Activated T-helper 1 cell treated with anti-CD3 and anti-CD28 coated beads, Interleukin-12 subunit alpha, Interleukin-12 subunit beta, Interleukin-2, Interleukin-4 antibody, amounts not matched to agents 30 ng/mL and 10 ng/mL and 1 ng/mL, durations not matched to agents 14 hours and 24 hours and 36 hours (primary cell): ENCODE measurements around the gene DEFB131B. TPM values are rescaled to one million over a fixed set of nuclear protein-coding genes. Genes with fewer than 3 reads are reported as not detected.
"Not testable (repeated sequence)": the region's sequence is repeated elsewhere in the genome, so short reads cannot be mapped to it uniquely, and the experiment has no call there.

Source experiments
- DNase-seq: peaks from one replicate; pipeline ENCODE4 v3.0.0; 2021; ENCODE audit warnings: low spot score
- H3K27ac Mint-ChIP-seq: one replicate; pipeline ENCODE4 v1.8.0; 2021; ENCODE audit warnings: mild to moderate bottlenecking, mixed read lengths
- H3K27me3 Mint-ChIP-seq: one replicate; pipeline ENCODE4 v1.8.0; 2022; ENCODE audit warnings: mild to moderate bottlenecking, moderate library complexity, mixed read lengths; ENCODE audit not compliant: insufficient read depth
- H3K36me3 Mint-ChIP-seq: one replicate; pipeline ENCODE4 v1.8.0; 2021; ENCODE audit warnings: low read depth, mixed read lengths
- H3K4me1 Mint-ChIP-seq: one replicate; pipeline ENCODE4 v1.8.0; 2021; ENCODE audit warnings: low read depth, mixed read lengths
- H3K4me3 Mint-ChIP-seq: one replicate; pipeline ENCODE4 v1.8.0; 2021; ENCODE audit warnings: mild to moderate bottlenecking, moderate library complexity, mixed read lengths
- H3K9me3 Mint-ChIP-seq: one replicate; pipeline ENCODE4 v1.8.0; 2021; ENCODE audit warnings: mixed read lengths
- intact Hi-C: fragments of 100-400 bp; cut with micrococcal nuclease; formaldehyde crosslinking; loops from one replicate; pipeline ENCODE4 v1.15.1; 2024
- total RNA-seq: library from RNA; stranded (reverse); gene quantifications from 2 replicates; pipeline ENCODE4 v1.2.3, GENCODE V29; 2022

Gene DEFB131B, protein sequence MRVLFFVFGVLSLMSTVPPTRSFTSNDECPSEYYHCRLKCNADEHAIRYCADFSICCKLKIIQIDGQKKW
- not detected in 2 replicates for total RNA-seq

DNA sequence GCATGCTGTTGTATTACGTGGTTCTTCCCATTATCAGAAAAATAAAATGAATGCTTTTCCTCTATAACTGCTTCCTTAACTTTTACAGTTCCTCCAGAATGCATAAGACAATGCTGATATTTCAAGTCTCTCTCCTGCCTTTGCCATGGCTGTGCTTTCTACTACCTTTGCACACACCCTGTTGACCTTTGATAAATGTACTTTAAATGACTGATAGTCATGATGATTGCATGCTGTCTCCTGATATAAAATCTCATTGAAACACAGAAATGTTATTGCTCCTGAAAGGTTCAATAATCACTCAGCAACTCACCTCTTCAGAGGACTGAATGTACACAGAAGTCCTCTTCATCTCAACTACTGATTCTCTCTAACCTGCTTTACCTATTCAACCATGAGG lies at the start of gene DEFB131B:
DEFB131B (plus strand) TSS at position 395 of the 400 bp plus-strand sequence; CDS start at position 395, 0 bp downstream.
- H3K4me3 Mint-ChIP-seq, H3K27ac Mint-ChIP-seq, intact Hi-C loops, H3K4me1 Mint-ChIP-seq, DNase-seq, H3K36me3 Mint-ChIP-seq, H3K9me3 Mint-ChIP-seq, H3K27me3 Mint-ChIP-seq: not testable (repeated sequence)

DNA sequence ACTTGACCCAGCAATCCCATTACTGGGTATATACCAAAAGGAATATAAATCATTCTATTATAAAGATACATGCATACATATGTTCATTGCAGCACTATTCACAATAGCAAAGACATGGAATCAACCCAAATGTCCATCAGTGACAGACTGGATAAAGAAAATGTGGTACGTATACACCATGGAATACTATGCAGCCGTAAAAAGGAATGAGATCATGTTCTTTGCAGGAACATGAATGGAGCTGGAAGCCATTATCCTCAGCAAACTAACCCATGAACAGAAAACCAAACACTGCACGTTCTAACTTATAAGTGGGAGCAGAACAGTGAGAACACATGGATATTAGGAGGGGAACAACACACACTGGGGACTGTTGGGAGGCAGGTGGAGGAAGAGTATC lies 49.0 kb upstream of the DEFB131B start:
- H3K27me3 Mint-ChIP-seq, H3K9me3 Mint-ChIP-seq, DNase-seq, H3K36me3 Mint-ChIP-seq, H3K27ac Mint-ChIP-seq, H3K4me1 Mint-ChIP-seq, H3K4me3 Mint-ChIP-seq, intact Hi-C loops: not testable (repeated sequence)

GRCh38 chr11:71829686-71830085 lies 48.6 kb upstream of the DEFB131B start:
- H3K27me3 Mint-ChIP-seq, H3K9me3 Mint-ChIP-seq, H3K4me1 Mint-ChIP-seq, DNase-seq, H3K36me3 Mint-ChIP-seq, H3K4me3 Mint-ChIP-seq, intact Hi-C loops, H3K27ac Mint-ChIP-seq: not testable (repeated sequence)

- H3K4me1 Mint-ChIP-seq, DNase-seq, H3K36me3 Mint-ChIP-seq, H3K27me3 Mint-ChIP-seq, H3K27ac Mint-ChIP-seq, H3K4me3 Mint-ChIP-seq, intact Hi-C loops, H3K9me3 Mint-ChIP-seq: not testable (repeated sequence)
These were observed 45.4 kb upstream of the DEFB131B start, which contains the start of gene DEFB108B for GRCh38 chr11:71832811-71833210. Gene DEFB108B (plus strand): TSS chr11:71833200. CDS start chr11:71833200, 0 bp downstream.

- H3K4me3 Mint-ChIP-seq, H3K36me3 Mint-ChIP-seq, DNase-seq, H3K4me1 Mint-ChIP-seq, H3K27me3 Mint-ChIP-seq, intact Hi-C loops, H3K27ac Mint-ChIP-seq, H3K9me3 Mint-ChIP-seq: not testable (repeated sequence)
These were observed 35.5 kb upstream of the DEFB131B start for GRCh38 chr11:71842720-71843119.

DNA sequence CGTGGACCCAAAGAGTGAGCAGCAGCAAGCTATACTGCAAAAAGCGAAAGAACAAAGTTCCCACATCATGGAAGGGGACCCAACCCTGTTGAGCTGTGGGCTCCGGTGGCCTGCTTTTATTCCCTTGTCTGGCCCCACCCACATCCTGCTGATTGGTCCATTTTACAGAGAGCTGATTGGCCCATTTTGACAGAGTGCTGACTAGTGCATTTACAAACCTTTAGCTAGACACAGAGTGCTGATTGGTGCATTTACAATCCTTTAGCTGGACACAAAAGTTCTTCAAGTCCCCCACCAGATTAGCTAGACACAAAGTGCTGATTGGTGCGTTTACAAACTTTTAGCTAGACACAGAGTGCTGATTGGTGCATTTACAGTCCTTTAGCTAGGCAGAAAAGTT lies 34.9 kb upstream of the DEFB131B start:
- H3K27me3 Mint-ChIP-seq = peaks cover 12% of the 10 kb centered on the region
- DNase-seq, H3K27ac Mint-ChIP-seq, H3K4me3 Mint-ChIP-seq, H3K36me3 Mint-ChIP-seq, intact Hi-C loops, H3K9me3 Mint-ChIP-seq, H3K4me1 Mint-ChIP-seq: not testable (repeated sequence)

GRCh38 chr11:71843858-71844257 lies 34.4 kb upstream of the DEFB131B start:
- no peaks in the 10 kb centered on the region for H3K4me1 Mint-ChIP-seq
- H3K4me3 Mint-ChIP-seq = no peak overlapping the region
- no peak overlapping the region for H3K27ac Mint-ChIP-seq
- intact Hi-C loops = no loop called here
- no peak for DNase-seq
- no peaks in the 10 kb centered on the region for H3K36me3 Mint-ChIP-seq
- H3K9me3 Mint-ChIP-seq = peaks cover 7% of the 10 kb centered on the region
- peaks cover 15% of the 10 kb centered on the region for H3K27me3 Mint-ChIP-seq

GRCh38 chr11:71853895-71854294 lies 24.4 kb upstream of the DEFB131B start:
- H3K4me1 Mint-ChIP-seq, H3K27ac Mint-ChIP-seq, H3K4me3 Mint-ChIP-seq, intact Hi-C loops, H3K27me3 Mint-ChIP-seq, H3K36me3 Mint-ChIP-seq, DNase-seq: not testable (repeated sequence)
- peaks cover 15% of the 10 kb centered on the region for H3K9me3 Mint-ChIP-seq

- H3K36me3 Mint-ChIP-seq, H3K27me3 Mint-ChIP-seq, H3K4me1 Mint-ChIP-seq, H3K9me3 Mint-ChIP-seq, H3K4me3 Mint-ChIP-seq, DNase-seq, H3K27ac Mint-ChIP-seq, intact Hi-C loops: not testable (repeated sequence)
These were observed 22.4 kb upstream of the DEFB131B start for GRCh38 chr11:71855880-71856279.

GRCh38 chr11:71860835-71861234 lies 17.4 kb upstream of the DEFB131B start:
- intact Hi-C loops, DNase-seq, H3K27me3 Mint-ChIP-seq, H3K4me1 Mint-ChIP-seq, H3K4me3 Mint-ChIP-seq, H3K9me3 Mint-ChIP-seq, H3K27ac Mint-ChIP-seq, H3K36me3 Mint-ChIP-seq: not testable (repeated sequence)

DNA sequence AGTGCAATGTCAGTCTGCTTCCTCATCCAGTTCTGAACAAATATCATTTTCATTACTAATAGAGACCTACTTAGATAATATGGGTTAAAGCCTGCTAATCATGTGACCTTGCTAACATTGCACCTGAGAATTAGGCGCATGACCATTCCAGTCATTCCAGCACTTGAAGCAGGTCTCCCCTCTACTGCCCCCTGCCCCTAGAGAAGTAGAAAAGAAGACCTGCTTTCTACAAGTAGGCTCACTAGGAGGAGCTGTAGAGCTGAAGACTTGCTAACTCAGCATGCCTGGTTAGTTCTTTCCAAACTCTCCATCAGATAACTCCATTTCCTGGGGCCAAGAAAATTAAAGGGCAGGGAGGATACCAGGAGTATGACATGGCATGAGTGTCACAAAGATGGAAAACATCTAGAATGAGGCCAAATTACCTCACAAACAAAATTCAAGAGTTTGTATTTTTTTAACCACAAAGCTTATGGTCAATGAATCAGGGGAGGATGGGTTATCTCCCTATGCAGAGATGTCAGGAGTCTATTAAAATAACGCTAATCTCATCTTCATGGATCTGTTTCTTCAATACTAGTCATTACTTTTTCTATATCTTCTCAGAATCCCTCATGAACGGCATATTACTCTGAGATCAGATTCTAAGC lies 14.2 kb upstream of the DEFB131B start:
- H3K4me3 Mint-ChIP-seq, H3K27me3 Mint-ChIP-seq, H3K36me3 Mint-ChIP-seq, H3K27ac Mint-ChIP-seq, DNase-seq, H3K9me3 Mint-ChIP-seq, intact Hi-C loops, H3K4me1 Mint-ChIP-seq: not testable (repeated sequence)

DNA sequence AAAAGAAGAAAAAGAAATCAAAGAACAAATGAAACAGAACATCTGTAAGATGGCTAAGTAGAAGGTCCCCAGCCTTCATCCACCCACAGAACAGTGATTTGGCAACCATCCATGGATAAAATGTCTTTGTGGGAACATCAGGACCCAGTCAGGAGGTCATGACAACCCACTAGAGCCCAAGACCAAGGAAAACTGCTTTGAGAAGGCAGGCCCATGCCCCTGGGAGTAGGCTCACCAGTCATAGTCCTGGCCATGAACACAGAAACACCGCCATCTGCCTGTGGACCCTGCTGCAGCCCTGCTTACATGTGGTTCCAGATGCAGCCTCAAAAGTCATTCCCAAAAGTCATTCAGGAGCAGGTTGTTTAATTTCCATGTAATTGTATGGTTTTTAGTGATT lies 11.0 kb upstream of the DEFB131B start:
- DNase-seq, H3K9me3 Mint-ChIP-seq, H3K4me1 Mint-ChIP-seq, H3K4me3 Mint-ChIP-seq, intact Hi-C loops, H3K36me3 Mint-ChIP-seq, H3K27me3 Mint-ChIP-seq, H3K27ac Mint-ChIP-seq: not testable (repeated sequence)

DNA sequence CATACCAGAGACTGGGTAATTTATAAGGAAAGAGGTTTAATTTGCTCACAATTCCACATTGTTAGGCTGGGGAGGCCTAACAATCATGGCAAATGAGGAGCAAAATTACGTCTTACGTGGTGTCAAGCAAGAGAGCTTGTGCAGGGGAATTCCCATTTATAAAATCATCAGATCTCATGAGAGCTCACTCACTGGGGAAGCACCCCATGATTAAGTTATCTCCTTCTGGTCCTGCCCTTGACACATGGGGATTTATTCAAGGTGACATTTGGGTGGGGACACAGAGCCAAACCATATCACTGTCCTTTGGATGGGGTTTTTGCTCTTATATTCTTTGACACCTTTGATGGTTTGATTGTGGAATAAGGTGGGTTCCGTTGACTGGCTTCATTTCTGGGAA lies 8.3 kb upstream of the DEFB131B start:
- H3K9me3 Mint-ChIP-seq, H3K36me3 Mint-ChIP-seq, H3K27ac Mint-ChIP-seq, H3K4me1 Mint-ChIP-seq, intact Hi-C loops, DNase-seq, H3K4me3 Mint-ChIP-seq, H3K27me3 Mint-ChIP-seq: not testable (repeated sequence)

- DNase-seq, H3K27me3 Mint-ChIP-seq, H3K27ac Mint-ChIP-seq, H3K36me3 Mint-ChIP-seq, H3K9me3 Mint-ChIP-seq, intact Hi-C loops, H3K4me1 Mint-ChIP-seq, H3K4me3 Mint-ChIP-seq: not testable (repeated sequence)
These were observed 7.6 kb upstream of the DEFB131B start for GRCh38 chr11:71870661-71871060.
